SK-N-SH treated with all-trans-retinoic acid at 6 μM for 48 hours (cell line): ENCODE results near the gene VPS41.

ENCODE experiments used
- ATAC-seq: fragments of 200-7000 bp; cut with Tn5 transposase; 3 replicates; pipeline ENCODE4 v1.9.1; 2020; ENCODE audit warnings: mild to moderate bottlenecking, moderate library complexity
- ARNTL ChIP-seq: fragments of 450-650 bp; formaldehyde crosslinking; IDR thresholded peaks from 2 replicates; pipeline ENCODE4 v1.5.0; 2020; ENCODE audit warnings: low read depth, mild to moderate bottlenecking, moderate library complexity, borderline replicate concordance
- CSDC2 ChIP-seq: fragments of 250-450 bp; sonication (Bioruptor Pico); IDR thresholded peaks from 2 replicates; pipeline ENCODE4 v1.5.0; 2020; ENCODE audit warnings: mild to moderate bottlenecking, moderate library complexity
- ESRRG ChIP-seq: fragments of 250-450 bp; sonication (Bioruptor Pico); IDR thresholded peaks from 2 replicates; pipeline ENCODE4 v1.6.1; 2021; ENCODE audit warnings: mild to moderate bottlenecking
- GLIS3 ChIP-seq: fragments of 250-450 bp; sonication (Bioruptor Pico); IDR thresholded peaks from 2 replicates; pipeline ENCODE4 v1.5.0; 2020; ENCODE audit warnings: mild to moderate bottlenecking, moderate library complexity
- ISL1 ChIP-seq: fragments of 250-450 bp; sonication (Bioruptor Pico); IDR thresholded peaks from 2 replicates; pipeline ENCODE4 v2.1.2; 2022; ENCODE audit warnings: mild to moderate bottlenecking, moderate library complexity
- OSR1 ChIP-seq: fragments of 250-450 bp; sonication (Bioruptor Pico); IDR thresholded peaks from 2 replicates; pipeline ENCODE4 v1.8.0; 2022; ENCODE audit warnings: moderate library complexity, mild to moderate bottlenecking, inconsistent platforms
- PATZ1 ChIP-seq: fragments of 250-450 bp; sonication (Bioruptor Pico); IDR thresholded peaks from 2 replicates; pipeline ENCODE4 v1.8.0; 2020; ENCODE audit warnings: mild to moderate bottlenecking, moderate library complexity, borderline replicate concordance
- RARB ChIP-seq: fragments of 250-450 bp; sonication (Bioruptor Pico); IDR thresholded peaks from 2 replicates; pipeline ENCODE4 v1.8.0; 2021; ENCODE audit warnings: mild to moderate bottlenecking, moderate library complexity
- SNAI2 ChIP-seq: fragments of 250-450 bp; sonication (Bioruptor Pico); IDR thresholded peaks from 2 replicates; pipeline ENCODE4 v1.5.0; 2020; ENCODE audit warnings: mild to moderate bottlenecking, moderate library complexity
- TCF4 ChIP-seq: fragments of 250-450 bp; sonication (Bioruptor Pico); IDR thresholded peaks from 2 replicates; pipeline ENCODE4 v1.8.0; 2021; ENCODE audit warnings: mild to moderate bottlenecking, moderate library complexity, borderline replicate concordance
- TOX ChIP-seq: fragments of 250-450 bp; sonication (Bioruptor Pico); IDR thresholded peaks from 2 replicates; pipeline ENCODE4 v1.8.0; 2021; ENCODE audit warnings: mild to moderate bottlenecking, moderate library complexity, borderline replicate concordance
- ZFP3 ChIP-seq: fragments of 250-450 bp; sonication (Bioruptor Pico); IDR thresholded peaks from 2 replicates; pipeline ENCODE4 v1.5.0; 2020; ENCODE audit warnings: mild to moderate bottlenecking, moderate library complexity
- ZFP30 ChIP-seq: fragments of 450-650 bp; formaldehyde crosslinking; IDR thresholded peaks from 2 replicates; pipeline ENCODE4 v1.5.0; 2022; ENCODE audit warnings: mild to moderate bottlenecking, moderate library complexity
- ZNF565 ChIP-seq: fragments of 450-650 bp; formaldehyde crosslinking; conservative IDR thresholded peaks from 2 replicates; pipeline ENCODE4 v1.5.0; 2020; ENCODE audit warnings: low read depth, mild to moderate bottlenecking, moderate library complexity
- ZNF70 ChIP-seq: fragments of 450-650 bp; formaldehyde crosslinking; IDR thresholded peaks from 2 replicates; pipeline ENCODE4 v1.5.0; 2020; ENCODE audit warnings: mild to moderate bottlenecking, moderate library complexity
- ZNF8 ChIP-seq: fragments of 450-650 bp; formaldehyde crosslinking; IDR thresholded peaks from 2 replicates; pipeline ENCODE4 v1.5.0; 2020; ENCODE audit warnings: mild to moderate bottlenecking, moderate library complexity
- TF ChIP-seq, protein P1 (sequence below): fragments of 250-450 bp; sonication (Bioruptor Pico); IDR thresholded peaks from 2 replicates; pipeline ENCODE4 v1.8.0; 2021; ENCODE audit warnings: low read depth, mild to moderate bottlenecking, moderate library complexity, borderline replicate concordance
- TF ChIP-seq, protein P2 (sequence below): fragments of 250-450 bp; sonication (Bioruptor Pico); IDR thresholded peaks from 2 replicates; pipeline ENCODE4 v1.5.1; 2021; ENCODE audit warnings: mild to moderate bottlenecking, moderate library complexity
- TF ChIP-seq, protein P3 (sequence below): fragments of 250-450 bp; sonication (Bioruptor Pico); IDR thresholded peaks from 2 replicates; pipeline ENCODE4 v1.5.0; 2020; ENCODE audit warnings: mild to moderate bottlenecking, moderate library complexity

VPS41 gene

DNA sequence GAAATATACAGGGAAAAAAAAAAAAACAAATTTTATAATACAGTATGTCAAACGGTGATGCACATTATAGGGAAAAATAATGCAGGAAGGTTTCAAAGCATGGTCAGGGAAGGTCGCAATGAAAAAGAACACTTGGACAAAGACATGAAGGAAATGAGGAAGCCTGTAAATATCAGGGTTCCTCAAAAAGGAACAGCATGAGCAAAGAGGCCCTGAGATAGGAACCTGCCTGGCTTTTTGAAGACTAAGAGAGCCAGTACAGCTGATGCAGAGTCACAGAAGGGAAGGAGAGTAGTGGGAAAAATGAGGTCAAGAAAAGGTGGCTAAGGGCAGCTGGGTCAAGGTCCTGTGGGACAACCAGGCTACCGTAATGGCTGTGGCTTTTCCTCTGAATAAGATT is 1.9 kb downstream of the VPS41 start:
- no peak for ATAC-seq
- no peak for TF ChIP-seq PATZ1 (CRISPR knock-in tag)
- TF ChIP-seq, protein P1, sequence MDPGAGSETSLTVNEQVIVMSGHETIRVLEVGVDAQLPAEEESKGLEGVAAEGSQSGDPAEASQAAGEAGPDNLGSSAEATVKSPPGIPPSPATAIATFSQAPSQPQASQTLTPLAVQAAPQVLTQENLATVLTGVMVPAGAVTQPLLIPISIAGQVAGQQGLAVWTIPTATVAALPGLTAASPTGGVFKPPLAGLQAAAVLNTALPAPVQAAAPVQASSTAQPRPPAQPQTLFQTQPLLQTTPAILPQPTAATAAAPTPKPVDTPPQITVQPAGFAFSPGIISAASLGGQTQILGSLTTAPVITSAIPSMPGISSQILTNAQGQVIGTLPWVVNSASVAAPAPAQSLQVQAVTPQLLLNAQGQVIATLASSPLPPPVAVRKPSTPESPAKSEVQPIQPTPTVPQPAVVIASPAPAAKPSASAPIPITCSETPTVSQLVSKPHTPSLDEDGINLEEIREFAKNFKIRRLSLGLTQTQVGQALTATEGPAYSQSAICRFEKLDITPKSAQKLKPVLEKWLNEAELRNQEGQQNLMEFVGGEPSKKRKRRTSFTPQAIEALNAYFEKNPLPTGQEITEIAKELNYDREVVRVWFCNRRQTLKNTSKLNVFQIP (CRISPR knock-in tag), result no peak
- TF ChIP-seq ESRRG (CRISPR knock-in tag), result no peak
- no peak for TF ChIP-seq ZNF565
- no peak for TF ChIP-seq CSDC2 (CRISPR knock-in tag)
- TF ChIP-seq ARNTL (CRISPR knock-in tag), result no peak
- TF ChIP-seq SNAI2 (CRISPR knock-in tag), result no peak
- no peak for TF ChIP-seq ISL1 (CRISPR knock-in tag)
- TF ChIP-seq TCF4 (CRISPR knock-in tag), result no peak
- TF ChIP-seq, protein P2, sequence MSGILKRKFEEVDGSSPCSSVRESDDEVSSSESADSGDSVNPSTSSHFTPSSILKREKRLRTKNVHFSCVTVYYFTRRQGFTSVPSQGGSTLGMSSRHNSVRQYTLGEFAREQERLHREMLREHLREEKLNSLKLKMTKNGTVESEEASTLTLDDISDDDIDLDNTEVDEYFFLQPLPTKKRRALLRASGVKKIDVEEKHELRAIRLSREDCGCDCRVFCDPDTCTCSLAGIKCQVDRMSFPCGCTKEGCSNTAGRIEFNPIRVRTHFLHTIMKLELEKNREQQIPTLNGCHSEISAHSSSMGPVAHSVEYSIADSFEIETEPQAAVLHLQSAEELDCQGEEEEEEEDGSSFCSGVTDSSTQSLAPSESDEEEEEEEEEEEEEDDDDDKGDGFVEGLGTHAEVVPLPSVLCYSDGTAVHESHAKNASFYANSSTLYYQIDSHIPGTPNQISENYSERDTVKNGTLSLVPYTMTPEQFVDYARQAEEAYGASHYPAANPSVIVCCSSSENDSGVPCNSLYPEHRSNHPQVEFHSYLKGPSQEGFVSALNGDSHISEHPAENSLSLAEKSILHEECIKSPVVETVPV (CRISPR knock-in tag), result no peak
- TF ChIP-seq ZFP3, result no peak
- no peak for TF ChIP-seq RARB (CRISPR knock-in tag)
- no peak for TF ChIP-seq ZNF8
- TF ChIP-seq ZFP30, result no peak

DNA sequence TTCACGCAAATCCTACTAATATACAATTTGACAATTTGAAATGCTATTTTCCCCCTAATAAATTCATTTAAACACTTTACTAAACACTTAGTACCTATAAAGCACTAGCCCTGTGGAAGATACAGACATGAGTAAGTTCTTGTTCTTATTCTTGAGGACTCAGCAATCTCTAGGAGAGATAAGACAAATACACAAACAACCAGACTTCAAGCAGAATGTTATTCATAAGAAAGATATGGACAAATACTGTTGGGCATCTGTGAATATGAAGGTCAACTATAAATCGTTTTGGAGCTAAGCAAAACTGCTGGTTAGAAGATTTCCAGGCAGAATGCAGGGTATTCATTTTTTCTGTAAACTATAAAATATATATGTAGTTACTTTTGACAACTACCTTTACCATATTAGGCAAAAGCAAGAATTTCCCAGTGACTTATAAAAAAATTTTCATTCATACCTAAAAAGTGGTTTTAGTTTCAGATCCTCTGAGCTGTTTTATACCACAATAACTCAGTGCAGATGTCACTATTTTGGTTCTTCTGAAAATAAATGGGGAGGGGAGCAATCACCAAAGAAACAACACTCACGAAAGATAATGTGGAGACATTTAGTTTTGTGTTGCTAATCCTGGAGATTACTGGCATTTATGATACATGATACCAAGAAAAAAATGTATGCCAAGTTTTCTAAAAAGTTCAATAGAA is 3.8 kb downstream of the VPS41 start:
- no peak for ATAC-seq

More for the DNA sequence above, 3.8 kb downstream of the VPS41 start:
- TF ChIP-seq TCF4 (CRISPR knock-in tag) (no peak), ZFP30 (no peak), ARNTL (CRISPR knock-in tag) (no peak), PATZ1 (CRISPR knock-in tag) (no peak), ESRRG (CRISPR knock-in tag) (no peak), SNAI2 (CRISPR knock-in tag) (no peak), OSR1 (CRISPR knock-in tag) (no peak), GLIS3 (CRISPR knock-in tag) (no peak), ZNF565 (no peak), ZNF70 (CRISPR knock-in tag) (no peak), TOX (CRISPR knock-in tag) (no peak), RARB (CRISPR knock-in tag) (no peak), ZNF8 (no peak), ZFP3 (no peak), CSDC2 (CRISPR knock-in tag) (no peak)
- TF ChIP-seq, protein P2 (CRISPR knock-in tag), result no peak
- TF ChIP-seq, protein P3, sequence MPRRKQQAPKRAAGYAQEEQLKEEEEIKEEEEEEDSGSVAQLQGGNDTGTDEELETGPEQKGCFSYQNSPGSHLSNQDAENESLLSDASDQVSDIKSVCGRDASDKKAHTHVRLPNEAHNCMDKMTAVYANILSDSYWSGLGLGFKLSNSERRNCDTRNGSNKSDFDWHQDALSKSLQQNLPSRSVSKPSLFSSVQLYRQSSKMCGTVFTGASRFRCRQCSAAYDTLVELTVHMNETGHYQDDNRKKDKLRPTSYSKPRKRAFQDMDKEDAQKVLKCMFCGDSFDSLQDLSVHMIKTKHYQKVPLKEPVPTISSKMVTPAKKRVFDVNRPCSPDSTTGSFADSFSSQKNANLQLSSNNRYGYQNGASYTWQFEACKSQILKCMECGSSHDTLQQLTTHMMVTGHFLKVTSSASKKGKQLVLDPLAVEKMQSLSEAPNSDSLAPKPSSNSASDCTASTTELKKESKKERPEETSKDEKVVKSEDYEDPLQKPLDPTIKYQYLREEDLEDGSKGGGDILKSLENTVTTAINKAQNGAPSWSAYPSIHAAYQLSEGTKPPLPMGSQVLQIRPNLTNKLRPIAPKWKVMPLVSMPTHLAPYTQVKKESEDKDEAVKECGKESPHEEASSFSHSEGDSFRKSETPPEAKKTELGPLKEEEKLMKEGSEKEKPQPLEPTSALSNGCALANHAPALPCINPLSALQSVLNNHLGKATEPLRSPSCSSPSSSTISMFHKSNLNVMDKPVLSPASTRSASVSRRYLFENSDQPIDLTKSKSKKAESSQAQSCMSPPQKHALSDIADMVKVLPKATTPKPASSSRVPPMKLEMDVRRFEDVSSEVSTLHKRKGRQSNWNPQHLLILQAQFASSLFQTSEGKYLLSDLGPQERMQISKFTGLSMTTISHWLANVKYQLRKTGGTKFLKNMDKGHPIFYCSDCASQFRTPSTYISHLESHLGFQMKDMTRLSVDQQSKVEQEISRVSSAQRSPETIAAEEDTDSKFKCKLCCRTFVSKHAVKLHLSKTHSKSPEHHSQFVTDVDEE, result no peak
- TF ChIP-seq, protein P1 (CRISPR knock-in tag), result no peak
